HG03103 (cell line): ENCODE measurements around the gene SMIM24.
"Not testable (repeated sequence)": the region's sequence is repeated elsewhere in the genome, so short reads cannot be mapped to it uniquely, and the experiment has no call there.

Experiments
- ATAC-seq: cut with Tn5 transposase; IDR thresholded peaks from one replicate; pipeline ENCODE4 v1.9.1; 2021; ENCODE audit warnings: low read depth; ENCODE audit not compliant: unreplicated experiment

The SMIM24 gene

DNA sequence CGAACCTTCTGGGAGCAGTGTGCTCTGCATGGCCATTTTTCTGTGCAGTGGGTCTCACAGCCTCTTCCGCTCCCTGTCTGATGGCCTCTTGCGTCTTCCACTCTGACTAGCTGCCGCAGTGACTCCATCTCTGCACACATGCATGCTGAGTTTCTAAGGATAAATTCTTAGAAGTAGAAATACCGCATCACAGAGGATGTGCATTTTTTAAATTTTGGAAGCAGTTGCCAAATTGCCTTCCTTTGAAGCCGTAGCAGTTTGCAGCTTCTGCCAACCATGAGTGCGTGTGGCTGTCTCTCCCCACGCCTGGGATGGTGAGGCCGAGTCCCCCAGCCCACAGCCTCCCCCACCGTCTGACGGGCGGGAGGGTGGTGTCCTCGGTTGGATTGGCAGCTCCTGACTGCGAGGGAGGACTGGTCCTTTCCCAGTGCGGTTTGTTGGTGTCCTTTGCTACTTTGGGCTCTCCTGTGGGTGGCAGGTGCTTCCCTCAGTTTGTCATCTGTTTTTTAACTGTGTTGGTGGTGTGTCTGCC lies 35.6 kb upstream of the SMIM24 start:
- no peak for ATAC-seq

DNA sequence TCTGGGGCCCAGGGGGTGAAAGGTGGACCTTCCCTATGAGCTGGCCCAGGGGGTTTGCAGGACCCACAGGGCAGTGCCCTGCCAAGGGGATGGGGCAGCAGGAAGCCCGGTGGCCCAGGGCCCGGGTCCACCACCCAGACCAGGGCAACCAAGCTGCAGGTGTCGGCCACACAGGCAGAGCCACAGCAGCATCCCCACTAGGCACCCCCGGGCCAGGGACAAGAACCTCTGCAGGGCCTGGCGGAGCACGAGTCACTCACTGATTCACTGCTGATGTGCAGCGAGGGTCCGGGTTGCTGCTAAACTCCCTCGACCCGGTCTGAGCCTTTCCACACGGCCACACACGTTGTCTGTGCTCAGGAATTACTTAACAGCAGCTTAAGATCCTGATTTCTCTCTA lies 34.6 kb upstream of the SMIM24 start:
- no peak for ATAC-seq

DNA sequence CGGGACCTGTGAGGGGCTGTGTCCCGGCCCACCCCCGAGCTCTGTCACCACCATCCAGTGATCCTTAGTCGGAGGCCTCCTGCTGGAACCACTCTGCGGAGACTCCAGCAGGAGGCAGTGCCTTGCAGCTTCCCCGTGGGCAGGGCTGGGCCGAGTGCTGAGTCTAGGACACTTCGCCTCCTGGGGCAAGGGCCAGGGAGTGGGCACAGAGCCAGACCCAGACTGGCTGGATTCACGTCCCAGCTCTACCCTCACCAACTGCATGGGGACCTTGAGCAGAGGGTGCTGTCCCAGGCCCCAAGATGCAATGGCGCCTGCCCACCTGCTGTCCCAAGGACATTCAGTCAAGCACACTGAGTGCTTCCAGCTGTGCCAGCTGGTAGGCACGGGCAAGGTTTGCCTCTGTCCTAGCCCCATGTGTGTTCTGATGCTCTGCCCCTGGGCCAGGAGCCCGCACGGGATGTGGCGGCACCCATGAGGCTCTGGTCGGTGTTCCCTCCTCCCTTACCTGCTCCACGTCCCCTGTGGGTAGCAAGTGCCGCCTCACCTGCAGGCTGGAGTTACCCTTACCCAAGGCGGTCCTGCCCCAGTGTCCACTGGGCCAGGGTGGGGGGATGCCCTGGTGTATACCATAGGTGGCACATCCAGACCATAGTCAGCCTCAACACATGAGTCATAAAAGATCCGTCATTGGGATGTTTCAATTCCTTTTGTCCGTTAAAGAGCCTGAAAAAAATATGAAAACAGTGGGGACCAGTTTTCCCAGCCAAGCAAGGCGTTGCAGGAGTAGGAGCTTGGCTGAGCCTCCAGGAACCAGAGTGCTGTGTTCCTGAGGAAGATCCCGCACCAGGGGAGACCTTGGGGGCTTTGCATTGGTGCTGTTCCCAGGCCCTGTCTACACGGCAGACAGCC lies 33.2 kb upstream of the SMIM24 start:
- no peak for ATAC-seq

DNA sequence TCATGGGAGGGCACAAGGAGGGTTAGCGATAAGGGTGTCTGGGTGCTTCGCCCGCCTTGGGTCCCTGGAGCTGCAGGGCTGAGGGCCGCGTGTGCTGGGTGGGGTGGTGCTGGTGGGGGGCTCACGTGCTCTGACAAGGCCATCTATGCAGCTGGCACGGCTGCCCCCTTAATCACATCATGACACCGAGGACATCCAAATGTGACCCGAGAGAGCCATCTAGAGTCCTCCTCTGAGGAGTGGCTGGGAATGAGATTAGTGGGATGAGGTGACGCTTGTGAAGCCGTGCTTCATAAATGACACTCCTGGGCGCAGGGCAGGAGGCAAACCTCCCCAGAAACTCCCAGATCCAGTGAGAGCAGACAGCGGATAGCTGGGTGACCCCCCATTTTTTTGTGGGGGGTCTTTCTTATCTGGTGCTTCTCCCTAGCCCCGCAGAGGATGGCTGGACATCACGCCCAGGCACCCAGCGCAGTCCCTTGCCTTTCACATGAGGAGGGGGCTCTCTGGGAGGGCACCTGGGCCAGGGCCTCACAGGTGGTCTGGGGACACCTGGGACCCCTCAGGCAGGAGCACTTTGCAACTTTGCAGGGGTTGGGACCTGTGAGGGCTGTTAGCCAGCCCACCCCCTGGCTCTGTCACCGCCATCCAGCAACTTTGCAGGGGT lies 32.4 kb upstream of the SMIM24 start:
- no peak for ATAC-seq

DNA sequence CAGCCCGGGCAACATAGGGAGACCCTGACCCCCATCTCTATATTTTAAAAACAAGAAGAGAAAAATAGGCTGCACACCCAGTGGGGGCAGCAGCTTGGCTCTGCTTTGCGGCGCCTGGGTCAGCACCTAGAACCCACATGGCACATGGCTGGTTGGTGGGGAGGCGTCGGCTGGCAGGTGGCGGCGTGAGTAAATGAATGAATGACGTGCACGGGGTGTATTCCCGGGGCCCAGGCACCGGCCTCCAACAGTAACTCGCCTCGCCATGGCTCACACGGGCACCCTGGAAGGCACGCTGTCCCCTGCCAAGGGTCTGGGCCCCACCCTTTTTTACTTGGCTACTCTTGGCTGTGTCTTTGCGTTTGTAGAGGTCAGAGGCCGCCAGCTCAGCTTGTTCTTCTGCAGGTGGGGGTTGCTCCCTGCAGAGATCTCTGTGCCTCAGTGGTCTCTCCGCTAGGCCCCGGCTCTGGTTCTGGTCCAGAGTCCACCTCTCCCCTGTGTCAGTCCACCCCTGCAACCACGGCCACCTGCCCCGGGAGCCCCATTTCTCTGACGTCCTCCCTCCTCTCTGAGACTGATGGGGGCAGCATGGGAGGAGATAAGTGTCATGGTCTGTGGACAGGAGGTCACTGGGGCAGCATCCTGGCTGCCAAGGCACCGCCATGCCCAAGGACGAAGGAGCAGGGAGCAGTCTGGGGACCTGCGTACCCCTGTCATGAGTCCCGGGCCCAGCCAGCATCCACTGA lies 31.4 kb upstream of the SMIM24 start:
- ATAC-seq: no peak

DNA sequence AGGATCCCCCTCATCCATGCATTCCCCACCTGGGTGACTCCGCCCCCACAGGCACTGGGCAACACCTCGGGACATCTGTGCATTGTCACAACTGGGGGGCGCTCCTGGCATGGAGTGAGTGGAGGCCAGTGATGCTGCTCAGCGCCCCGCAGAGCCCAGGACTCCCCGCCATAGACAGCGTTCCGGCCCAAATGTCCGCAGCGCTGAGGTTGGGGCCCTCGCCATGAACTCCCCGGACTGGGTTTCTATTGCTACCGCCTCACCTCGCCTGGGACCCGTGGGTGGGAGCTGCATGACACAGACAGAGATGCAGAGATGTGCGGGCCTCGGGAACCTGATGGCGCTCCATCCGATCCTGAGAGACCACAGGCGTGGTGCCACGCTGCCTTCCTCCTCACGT lies 30.4 kb upstream of the SMIM24 start:
- no peak for ATAC-seq

DNA sequence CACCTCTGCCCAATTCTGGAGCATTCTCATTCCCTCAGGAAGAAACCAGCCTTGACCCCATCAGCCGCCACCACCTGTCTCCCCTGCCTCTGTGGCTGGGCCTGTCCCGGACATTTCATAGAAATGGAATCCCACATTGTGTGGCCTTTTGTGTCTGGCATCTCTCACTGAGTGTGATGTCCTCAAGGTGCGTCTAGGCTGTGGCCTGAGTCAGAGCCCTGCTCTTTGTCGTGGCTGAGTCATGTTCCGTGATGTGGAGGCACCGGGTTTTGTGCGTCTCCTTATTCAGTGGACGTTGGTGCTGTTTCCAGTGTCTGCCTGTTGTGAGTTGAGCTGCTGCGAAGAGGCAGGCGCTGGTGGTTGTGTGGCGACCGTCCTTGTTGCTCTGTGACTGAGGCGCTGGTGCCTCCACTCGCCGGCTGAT lies 29.3 kb upstream of the SMIM24 start:
- ATAC-seq: no peak

DNA sequence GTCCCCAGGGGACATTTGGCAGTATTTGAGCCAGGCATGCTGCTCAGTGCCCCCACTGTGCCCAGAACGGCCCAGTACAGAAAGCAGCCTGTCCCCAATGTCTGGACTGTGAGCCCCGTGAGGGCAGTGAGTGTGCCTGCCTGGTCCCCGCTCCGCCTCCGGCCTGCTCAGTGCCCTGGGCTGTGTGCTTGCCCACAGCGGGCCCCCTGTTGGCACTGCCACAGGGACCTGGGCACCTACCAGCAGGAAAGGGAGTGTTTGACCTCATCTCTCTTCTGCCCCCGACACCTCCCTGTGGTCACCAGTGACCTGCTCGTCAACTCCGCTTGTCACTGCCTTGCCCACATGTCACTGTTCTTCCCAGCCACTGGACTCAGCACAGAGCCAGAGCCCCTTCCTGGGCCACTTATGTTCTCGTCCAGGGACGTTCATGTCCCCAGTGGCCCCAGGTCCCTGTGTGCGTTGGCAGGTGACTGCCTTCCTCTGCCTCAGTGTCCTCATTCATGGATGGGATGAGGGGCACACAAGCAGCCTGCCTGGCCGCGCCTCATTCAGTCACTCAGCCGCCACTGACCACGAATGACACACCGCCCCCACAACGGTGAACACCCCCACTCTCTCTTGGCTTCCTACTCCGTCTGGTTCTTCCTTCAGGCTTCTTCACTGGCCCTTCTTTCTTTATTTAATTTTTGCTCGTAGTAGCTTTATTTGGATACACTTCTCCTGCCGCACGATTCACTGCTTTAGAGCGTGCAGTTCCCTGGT lies 28.6 kb upstream of the SMIM24 start:
- ATAC-seq: no peak

DNA sequence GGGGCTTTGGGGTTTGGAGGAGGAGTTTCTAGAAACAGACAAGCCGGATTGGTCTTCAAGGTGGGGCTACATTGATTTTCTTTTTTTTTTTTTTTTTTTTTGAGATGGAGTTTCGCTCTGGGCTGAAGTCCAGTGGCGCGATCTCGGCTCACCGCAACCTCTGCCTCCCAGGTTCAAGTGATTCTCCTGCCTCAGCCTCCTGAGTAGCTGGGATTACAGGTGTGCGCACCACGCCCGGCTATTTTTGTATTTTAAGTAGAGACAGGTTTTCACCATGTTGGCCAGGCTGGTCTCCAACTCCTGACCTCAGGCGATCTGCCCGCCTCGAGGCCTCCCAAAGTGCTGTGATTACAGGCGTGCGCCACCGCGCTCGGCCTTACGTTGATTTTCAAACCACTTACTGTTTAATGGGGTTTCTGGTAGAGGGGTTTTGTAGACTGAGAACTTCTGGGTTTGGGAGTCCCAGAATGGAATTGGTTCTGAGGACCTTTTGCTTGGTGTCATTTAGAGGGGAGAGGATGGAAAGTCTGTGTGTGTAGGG lies 27.9 kb upstream of the SMIM24 start:
- not testable (repeated sequence) for ATAC-seq

DNA sequence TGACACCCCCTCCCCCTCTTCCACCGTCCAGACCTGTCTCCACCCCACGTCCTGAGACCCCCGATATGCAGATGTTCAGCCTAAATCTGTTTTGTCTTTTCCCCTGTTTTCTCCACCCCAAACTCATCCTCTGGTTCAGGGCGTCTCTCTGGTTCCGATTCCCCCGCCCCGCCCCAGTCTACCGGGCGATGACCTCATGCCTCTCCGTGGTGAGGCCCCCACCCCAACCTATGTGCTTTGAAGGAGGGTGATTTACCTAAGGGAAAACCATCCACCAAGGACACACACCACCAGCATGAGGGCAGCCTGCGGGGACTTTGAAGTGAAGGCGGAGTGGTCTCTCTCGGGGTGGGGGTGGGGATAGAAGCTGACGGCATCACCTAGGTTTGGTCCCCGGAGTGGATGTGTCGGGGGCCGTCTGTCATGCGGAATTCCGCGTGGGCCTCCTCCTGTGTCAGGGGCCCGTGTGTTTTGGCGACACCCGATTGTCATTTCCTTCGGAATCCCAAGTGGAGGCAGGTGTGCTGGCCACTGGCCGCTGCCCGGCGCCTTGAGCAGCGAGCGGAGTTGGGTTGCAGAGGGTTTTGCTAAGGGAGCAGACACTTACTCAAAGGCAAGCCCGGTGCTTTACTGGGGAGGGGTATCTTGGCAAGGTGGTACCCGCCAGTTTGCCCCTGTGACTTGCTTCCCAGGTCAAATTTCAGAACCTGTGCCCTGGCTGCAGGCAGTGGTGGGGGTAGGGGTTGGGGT lies 27.2 kb upstream of the SMIM24 start:
- no peak for ATAC-seq

DNA sequence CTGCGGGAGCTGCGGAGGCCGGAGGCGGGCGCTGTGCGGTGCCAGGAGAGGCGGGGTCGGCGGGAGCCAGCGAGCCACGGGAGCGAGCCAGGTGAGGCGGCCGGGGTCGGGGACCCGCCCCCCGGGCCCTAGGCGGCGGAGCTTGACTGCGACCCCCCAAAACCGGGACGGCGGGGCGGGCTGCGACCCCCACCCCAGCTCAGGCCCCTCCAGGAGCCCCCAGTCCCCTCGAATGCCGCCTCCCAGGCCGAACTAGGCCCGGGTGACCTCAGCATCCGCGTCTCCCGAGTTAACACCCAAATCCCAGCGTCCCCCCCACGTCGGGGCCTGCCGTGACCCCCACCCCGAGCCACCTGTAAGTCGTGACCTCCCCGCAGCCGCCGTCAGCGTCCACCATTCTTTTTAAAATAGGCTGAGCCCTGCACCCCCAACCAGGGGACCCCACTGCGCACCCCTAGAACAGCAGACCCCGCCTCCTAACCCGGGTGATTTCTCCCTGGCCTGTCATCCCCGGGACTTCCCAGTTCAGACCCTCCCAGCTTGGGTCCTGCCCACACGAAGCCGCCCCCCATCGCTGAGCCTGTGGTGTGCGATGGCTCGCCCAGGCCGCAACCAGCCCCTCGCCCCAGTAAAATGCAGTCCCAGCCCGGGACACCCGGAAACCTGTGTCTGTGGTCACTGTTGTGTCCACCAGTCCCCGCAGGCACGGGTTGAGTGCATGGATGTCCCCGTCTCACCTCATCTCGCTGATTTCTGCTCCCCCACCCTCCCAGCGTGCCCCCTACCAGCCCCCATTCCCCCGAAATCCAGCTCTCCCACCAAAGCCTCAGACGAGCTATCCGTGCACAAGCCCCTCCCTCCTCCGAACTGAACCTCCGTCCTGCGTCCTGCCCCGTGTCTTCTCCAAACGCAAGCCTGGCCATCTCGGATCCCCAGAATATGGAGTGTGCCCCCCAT lies 26.3 kb upstream of the SMIM24 start:
- ATAC-seq: no peak

DNA sequence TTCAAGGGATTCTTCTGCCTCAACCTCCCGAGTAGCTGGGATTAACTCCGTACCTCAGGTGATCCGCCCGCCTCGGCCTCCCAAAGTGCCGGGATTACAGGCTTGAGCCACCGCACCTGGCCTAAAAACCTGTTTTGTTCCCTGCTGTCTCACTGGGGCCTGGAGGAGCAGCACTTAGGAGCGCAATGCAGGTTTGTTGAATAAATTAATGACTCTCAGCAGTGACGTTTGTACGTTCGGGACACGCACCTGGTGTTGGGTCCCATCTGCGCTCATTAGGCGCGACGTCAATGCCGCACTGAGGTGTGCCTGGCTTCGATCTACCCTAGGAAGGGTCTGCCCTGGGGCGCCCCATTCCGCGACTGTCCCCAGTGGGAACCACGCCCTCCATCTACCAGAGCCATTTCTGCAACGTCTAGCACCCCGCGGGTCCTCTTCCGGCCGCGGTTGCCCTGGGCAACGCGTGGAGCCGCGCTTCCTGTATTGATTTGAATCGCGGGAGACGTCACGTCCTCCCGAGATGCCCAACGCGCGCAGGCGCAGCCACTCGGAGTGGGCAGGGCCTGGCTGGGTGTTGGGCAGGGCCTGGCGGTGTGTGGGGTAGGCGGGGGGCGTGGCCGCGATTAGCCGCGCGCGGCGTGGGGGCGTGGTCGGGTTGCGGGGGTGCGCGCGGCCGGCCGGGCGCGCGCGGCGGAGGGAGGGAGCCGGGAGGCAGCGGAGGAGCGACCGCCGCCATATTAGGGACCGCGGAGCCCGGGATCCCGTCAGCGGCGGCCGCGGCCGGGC lies 25.5 kb upstream of the SMIM24 start, which contains the start of gene FZR1:
Gene FZR1, plus strand, starts transcription at position 714 of the 786 bp plus-strand sequence. CDS start 16,679 bp downstream, outside the sequence.
- peak; percentile 90 for ATAC-seq

DNA sequence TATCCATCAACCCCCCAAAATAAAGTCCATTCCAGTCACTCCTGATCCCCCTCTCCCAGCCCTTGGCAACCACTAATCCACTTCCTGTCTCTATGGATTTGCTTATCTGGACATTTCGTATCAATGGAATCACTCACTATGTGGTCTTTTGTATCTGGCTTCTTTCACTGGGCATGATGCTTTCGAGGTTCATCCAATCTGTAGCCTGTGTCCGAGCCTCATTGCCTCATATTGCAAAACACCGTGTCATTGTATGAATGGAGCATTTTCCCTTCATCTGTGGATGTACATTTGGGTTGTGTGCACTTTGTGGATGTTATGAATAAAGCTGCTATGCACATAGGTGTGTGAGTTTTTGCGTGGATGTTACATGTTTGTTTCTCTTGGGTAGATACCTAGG lies 24.4 kb upstream of the SMIM24 start:
- ATAC-seq: no peak

DNA sequence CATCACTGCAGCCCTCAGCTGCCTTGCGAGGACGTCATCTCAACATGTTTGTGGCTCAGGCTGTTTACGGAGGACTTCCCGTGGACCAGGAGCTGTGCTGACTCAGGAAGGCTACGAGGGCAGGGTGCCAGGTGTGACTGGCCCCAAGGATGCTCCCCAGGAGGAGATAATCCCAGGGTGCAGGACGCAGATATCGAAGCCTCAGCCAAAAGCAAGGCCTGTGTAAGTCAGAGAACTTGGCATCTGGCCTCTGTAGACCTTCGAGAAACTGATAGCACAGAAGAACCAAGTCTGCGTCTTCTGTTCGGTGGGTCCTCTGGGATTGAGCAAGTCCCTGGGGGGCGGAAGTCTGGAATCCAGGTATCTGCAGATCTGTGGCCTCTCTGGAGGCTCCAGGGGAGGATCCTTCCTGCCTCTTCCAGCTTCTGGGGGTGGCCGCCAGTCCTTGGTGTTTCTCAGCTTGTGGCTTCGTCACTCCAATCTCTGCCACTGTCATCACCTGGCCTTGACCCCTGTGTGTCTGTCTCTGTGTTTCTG lies 22.8 kb upstream of the SMIM24 start:
- ATAC-seq: no peak

DNA sequence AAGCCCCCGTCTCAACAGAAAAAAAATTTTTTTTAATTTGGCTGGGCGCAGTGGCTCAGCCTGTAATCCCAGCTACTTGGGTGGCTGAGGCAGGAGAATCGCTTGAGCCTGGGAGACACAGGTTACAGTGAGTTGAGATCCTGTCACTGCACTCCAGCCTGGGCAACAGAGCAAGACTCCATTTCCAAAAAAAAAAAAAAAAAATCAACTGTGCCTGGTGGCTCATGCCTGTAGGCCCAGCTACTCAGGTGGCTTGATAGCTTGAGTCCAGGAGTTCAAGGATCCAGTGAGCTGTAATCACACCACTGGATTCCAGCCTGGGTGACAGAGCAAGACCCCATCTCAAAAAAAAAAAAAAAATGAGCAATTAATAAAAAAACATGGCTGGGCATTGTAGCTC lies 21.5 kb upstream of the SMIM24 start:
- no peak for ATAC-seq

DNA sequence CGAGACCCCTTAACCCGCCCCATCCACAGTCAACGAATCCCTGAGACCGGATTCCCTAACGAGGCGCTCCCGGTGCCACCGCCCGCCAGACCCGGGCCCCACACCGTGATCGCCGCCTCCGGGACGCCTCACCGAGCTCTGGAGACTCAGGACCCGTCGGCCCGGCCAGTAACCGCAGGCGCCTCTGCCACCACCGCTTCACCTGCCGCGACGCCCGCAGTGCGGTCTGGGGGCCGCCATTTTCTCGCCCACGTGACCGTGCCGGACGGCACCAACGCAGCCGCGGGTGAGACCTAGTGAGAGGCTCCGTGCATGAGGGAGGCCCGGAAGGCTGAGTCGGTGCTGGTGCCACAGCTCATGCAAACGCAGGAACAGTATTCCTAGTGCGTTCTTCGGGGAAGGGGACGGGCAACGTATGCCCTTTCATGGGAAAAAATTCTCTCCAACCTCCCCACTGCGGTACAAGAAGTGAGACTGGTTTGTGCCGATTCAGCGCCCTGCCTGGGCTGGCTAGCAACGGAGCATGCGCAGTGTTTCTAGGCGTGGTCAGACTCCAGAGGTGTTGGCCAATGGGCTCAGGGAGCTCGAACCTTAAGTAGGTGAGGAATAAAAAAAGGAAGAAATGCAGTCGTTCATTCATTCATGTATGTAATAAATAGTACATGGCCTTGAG lies 20.2 kb upstream of the SMIM24 start, which contains the start of gene DOHH:
Gene DOHH, minus strand, starts transcription at position 246 of the 673 bp plus-strand sequence. CDS start 3,860 bp downstream, outside the sequence.
- ATAC-seq: peak; percentile 67
